ENCODE measurements around the gene CAMK1D.

Gene CAMK1D

DNA sequence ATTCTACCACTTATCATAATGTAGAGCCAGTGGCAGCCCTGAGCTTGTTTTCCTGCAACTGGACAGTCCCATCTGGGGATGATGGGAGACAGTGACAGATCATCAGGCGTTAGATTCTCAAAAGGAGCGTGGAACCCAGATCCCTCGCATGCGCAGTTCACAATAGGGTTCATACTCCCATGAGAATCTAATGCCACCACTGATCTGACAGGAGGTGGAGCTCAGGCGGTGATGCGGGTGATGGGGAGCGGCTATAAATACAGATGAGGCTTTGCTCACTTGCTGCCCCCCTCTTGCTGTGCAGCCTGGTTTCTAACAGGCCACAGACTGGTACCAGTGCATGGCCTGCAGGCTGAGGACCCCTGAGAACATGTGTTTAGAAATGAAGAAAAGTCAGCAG is 260.1 kb downstream of the CAMK1D start:
- no peak overlapping the region for H3K4me3 ChIP-seq (ENCODE audit: insufficient read depth, low read depth, low read length, poor library complexity, severe bottlenecking)
- H3K27ac ChIP-seq (ENCODE audit: insufficient read depth, low read length, poor library complexity, severe bottlenecking), result no peak overlapping the region
- peaks cover 14% of the 10 kb centered on the region for H3K4me1 ChIP-seq (ENCODE audit: control insufficient read depth, insufficient read depth, low read length, poor library complexity, severe bottlenecking)
- no peaks in the 10 kb centered on the region for H3K9me3 ChIP-seq (ENCODE audit: control insufficient read depth, low read length)
- H3K36me3 ChIP-seq (ENCODE audit: control insufficient read depth, insufficient read depth, low read length), result no peaks in the 10 kb centered on the region
- DNase-seq, result no peak
- no peaks in the 10 kb centered on the region for H3K27me3 ChIP-seq (replicated peaks; ENCODE audit: control insufficient read depth, insufficient read depth, low read length, poor library complexity, severe bottlenecking)

DNA sequence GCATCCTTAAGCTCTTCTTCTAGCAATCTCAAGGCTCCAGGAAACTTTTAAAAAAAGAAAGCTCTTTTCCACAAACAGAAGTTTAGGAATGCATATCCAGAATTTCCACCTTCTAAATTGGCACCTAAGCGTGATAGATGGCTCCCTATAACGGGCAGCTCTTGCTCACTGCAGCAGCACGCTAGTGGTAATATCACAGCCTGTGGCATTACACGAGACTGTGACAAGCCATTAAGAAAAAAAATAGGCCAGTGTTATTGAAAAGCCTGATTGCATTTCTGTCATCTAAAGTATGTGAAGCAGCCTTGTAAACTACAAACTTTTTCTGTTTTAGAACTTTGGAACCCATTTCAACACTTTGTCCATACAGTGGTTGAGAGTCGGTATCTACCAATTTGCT is 263.8 kb downstream of the CAMK1D start:
- H3K27ac ChIP-seq (ENCODE audit: insufficient read depth, low read length, poor library complexity, severe bottlenecking), result no peak overlapping the region
- no peak for DNase-seq
- H3K4me1 ChIP-seq (ENCODE audit: control insufficient read depth, insufficient read depth, low read length, poor library complexity, severe bottlenecking), result no peaks in the 10 kb centered on the region
- H3K4me3 ChIP-seq (ENCODE audit: insufficient read depth, low read depth, low read length, poor library complexity, severe bottlenecking), result no peak overlapping the region
- H3K9me3 ChIP-seq (ENCODE audit: control insufficient read depth, low read length), result no peaks in the 10 kb centered on the region
- no peaks in the 10 kb centered on the region for H3K36me3 ChIP-seq (ENCODE audit: control insufficient read depth, insufficient read depth, low read length)
- no peaks in the 10 kb centered on the region for H3K27me3 ChIP-seq (replicated peaks; ENCODE audit: control insufficient read depth, insufficient read depth, low read length, poor library complexity, severe bottlenecking)

DNA sequence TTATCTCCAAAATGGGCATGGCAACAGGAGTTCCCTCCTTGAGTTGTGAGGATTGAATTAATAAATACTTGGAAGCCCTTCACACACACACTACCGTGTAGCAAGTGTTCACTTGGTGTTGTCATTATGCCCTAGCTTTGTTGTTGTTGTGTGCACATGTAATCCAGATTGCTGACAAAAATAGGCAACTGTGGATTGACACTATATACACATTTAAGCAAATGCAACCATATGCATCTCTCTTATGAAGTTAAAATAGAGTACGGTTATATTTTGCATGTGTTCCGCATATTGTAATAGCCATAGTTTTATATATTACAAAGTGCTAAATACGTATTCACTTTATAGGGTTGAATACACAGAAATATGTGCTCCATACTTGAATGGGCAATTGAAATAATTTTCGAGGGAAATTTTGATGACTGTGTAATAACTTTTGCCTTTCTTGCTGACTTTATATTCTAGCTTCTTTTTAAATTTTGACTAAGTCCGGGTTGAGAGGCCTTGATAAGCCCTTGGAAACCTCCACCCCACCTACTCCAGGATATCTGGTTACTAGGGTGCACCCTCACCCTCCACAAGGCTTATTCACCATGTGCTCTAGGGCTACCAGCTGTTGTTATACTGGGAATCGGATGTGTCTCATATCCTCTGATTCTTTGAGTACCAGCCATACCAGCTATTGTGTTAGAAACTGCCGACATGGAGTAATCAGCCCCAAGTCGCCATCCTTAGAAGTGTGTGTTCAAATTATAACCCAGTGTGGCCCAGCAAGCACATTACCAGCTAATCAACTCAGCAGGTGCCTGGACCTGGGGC is 265.0 kb downstream of the CAMK1D start:
- H3K9me3 ChIP-seq (ENCODE audit: control insufficient read depth, low read length), result no peaks in the 10 kb centered on the region
- H3K4me1 ChIP-seq (ENCODE audit: control insufficient read depth, insufficient read depth, low read length, poor library complexity, severe bottlenecking), result no peaks in the 10 kb centered on the region
- DNase-seq, result no peak

DNA sequence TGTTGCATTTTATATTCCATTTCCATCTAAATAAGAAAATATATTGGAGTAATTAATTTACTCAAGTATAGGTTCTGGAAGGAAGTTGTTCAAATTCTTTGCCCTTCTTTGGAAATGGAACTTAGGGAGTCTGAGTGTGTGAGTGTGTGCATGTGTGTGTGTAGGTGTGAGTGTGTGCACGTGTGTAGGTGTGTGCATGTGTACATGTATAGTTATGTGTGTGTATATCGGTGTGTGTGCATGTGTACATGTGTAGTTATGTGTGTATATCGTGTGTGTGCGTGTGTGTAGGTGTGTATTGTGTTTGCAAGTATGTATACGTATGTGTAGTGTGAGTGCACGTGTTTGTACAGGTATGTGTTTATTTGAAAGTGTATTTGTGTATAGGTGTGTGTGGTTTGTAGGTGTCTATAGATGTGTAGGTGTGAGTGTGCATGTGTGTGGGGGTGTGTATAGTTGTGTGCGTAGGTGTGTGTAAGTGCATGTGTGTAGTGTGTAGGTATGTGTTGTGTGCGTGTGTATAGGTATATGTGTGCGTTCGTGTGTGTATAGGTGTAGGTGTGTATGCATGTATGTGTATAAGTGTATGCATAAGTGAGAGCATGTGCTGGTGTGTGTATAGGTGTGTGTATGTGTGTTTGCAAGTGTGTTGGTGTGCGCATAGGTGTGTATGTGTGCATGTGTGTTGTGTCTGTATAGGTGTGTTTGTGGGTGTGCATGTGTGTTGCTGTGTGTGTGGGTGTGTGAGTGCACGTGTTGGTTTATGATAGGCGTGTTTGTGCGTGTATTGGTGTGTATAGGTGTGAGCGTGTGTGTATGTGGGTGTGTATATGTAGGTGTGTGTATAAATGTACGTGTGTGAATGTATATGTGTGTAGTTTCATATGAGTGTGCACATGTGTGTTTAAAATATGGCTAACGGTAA is 266.2 kb downstream of the CAMK1D start:
- Histone ChIP-seq H3K4me1 (ENCODE audit: control insufficient read depth, insufficient read depth, low read length, poor library complexity, severe bottlenecking) (no peaks in the 10 kb centered on the region), H3K9me3 (ENCODE audit: control insufficient read depth, low read length) (no peaks in the 10 kb centered on the region), H3K4me3 (ENCODE audit: insufficient read depth, low read depth, low read length, poor library complexity, severe bottlenecking) (no peak overlapping the region), H3K27ac (ENCODE audit: insufficient read depth, low read length, poor library complexity, severe bottlenecking) (no peak overlapping the region), H3K27me3 (replicated peaks; ENCODE audit: control insufficient read depth, insufficient read depth, low read length, poor library complexity, severe bottlenecking) (no peaks in the 10 kb centered on the region), H3K36me3 (ENCODE audit: control insufficient read depth, insufficient read depth, low read length) (no peaks in the 10 kb centered on the region)
- DNase-seq, result no peak

More for the DNA sequence above, 265.0 kb downstream of the CAMK1D start:
- Histone ChIP-seq H3K27me3 (replicated peaks; ENCODE audit: control insufficient read depth, insufficient read depth, low read length, poor library complexity, severe bottlenecking) (no peaks in the 10 kb centered on the region), H3K4me3 (ENCODE audit: insufficient read depth, low read depth, low read length, poor library complexity, severe bottlenecking) (no peak overlapping the region), H3K36me3 (ENCODE audit: control insufficient read depth, insufficient read depth, low read length) (no peaks in the 10 kb centered on the region), H3K27ac (ENCODE audit: insufficient read depth, low read length, poor library complexity, severe bottlenecking) (no peak overlapping the region)

DNA sequence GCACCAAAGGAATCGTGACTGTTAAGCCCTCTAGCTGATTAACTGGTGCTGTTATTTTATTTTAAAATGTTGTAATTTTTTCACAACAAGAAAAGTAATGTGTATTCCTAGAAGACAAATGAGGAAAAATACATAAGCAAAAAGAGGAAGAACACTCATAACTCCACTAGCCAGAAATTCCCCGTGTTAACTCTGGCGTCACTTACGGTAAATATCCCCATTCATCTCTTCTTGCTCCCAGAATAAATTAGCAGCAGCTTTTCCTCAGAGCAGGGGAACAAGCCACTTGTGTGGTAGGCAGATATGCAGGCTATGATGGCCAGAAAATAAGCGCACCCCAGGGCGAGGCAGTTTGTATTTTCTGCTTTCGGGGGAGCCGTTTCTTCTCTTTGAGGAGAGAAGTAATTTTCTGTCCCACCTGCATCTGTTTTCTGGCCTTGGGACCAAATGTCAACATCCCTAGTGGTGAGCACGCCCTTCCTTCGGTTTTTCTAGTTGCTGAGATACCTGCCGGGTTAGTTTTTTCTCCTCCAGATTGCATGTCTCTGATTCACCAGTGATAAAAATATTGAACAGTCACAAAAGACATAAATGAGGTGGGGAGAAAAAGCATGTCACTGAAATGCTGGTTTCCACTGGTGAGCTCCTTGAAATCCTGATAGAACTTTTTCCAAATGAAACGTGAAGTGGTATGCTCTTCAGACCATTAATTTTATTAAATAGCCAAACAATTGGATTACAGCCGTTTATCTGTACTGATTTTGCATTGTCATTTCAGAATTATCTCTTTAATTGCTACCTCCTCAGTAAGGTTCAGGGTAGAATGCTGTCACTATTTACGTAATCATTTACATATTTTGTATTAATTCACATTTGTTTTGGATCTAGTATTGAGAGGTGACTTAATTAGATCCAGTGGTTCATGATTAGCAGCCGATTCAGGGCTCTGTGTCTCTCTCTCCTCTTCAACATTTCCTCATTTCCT is 268.1 kb downstream of the CAMK1D start:
- Histone ChIP-seq H3K27me3 (replicated peaks; ENCODE audit: control insufficient read depth, insufficient read depth, low read length, poor library complexity, severe bottlenecking) (no peaks in the 10 kb centered on the region), H3K27ac (ENCODE audit: insufficient read depth, low read length, poor library complexity, severe bottlenecking) (no peak overlapping the region), H3K36me3 (ENCODE audit: control insufficient read depth, insufficient read depth, low read length) (no peaks in the 10 kb centered on the region), H3K4me3 (ENCODE audit: insufficient read depth, low read depth, low read length, poor library complexity, severe bottlenecking) (no peak overlapping the region), H3K4me1 (ENCODE audit: control insufficient read depth, insufficient read depth, low read length, poor library complexity, severe bottlenecking) (no peaks in the 10 kb centered on the region), H3K9me3 (ENCODE audit: control insufficient read depth, low read length) (no peaks in the 10 kb centered on the region)
- DNase-seq, result no peak

DNA sequence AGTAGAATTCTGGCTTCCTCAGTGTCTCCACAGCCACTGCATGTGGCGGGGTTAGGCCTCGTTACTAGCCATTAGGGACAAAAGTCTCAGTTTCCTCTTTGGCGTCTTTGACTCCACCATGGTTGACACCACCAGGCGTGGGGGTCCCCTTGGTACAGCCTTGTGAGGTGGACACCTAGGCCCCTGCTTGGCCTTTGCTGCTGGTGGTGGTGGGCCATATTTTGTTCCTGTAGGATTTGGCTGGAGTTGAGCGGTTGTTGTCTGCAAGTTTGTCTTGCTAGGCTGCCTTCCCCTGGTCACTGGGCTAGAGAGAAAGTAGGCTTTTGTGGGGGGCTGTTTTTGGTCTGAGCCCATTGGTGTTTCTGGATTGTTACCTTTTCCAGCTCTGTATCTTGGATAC is 272.7 kb downstream of the CAMK1D start:
- Histone ChIP-seq H3K4me1 (ENCODE audit: control insufficient read depth, insufficient read depth, low read length, poor library complexity, severe bottlenecking) (no peaks in the 10 kb centered on the region), H3K4me3 (ENCODE audit: insufficient read depth, low read depth, low read length, poor library complexity, severe bottlenecking) (no peak overlapping the region), H3K9me3 (ENCODE audit: control insufficient read depth, low read length) (no peaks in the 10 kb centered on the region), H3K27me3 (replicated peaks; ENCODE audit: control insufficient read depth, insufficient read depth, low read length, poor library complexity, severe bottlenecking) (no peaks in the 10 kb centered on the region), H3K27ac (ENCODE audit: insufficient read depth, low read length, poor library complexity, severe bottlenecking) (no peak overlapping the region), H3K36me3 (ENCODE audit: control insufficient read depth, insufficient read depth, low read length) (no peaks in the 10 kb centered on the region)
- no peak for DNase-seq

DNA sequence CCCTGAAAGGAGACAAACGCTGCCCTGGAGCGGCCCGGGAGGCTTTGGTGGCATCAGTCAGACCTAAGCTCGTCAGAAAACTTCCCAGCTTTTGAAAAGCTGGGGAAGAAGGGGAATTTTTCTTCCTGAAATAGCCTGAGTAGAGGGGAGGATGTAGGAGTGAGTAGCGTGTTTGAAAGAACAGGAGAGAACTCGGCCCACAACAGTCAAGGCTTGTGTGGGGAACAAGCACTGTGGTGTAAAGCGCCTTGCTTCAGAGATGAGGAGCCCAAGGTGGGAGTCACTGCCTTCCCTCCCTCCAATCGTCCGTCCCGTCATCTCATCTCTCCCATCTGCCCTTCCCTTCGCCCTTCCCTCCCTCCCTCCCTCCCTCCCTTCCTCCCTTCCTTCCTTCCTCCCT is 273.3 kb downstream of the CAMK1D start:
- Histone ChIP-seq H3K27ac (ENCODE audit: insufficient read depth, low read length, poor library complexity, severe bottlenecking) (no peak overlapping the region), H3K4me1 (ENCODE audit: control insufficient read depth, insufficient read depth, low read length, poor library complexity, severe bottlenecking) (no peaks in the 10 kb centered on the region), H3K27me3 (replicated peaks; ENCODE audit: control insufficient read depth, insufficient read depth, low read length, poor library complexity, severe bottlenecking) (no peaks in the 10 kb centered on the region), H3K4me3 (ENCODE audit: insufficient read depth, low read depth, low read length, poor library complexity, severe bottlenecking) (no peak overlapping the region), H3K36me3 (ENCODE audit: control insufficient read depth, insufficient read depth, low read length) (no peaks in the 10 kb centered on the region), H3K9me3 (ENCODE audit: control insufficient read depth, low read length) (no peaks in the 10 kb centered on the region)
- no peak for DNase-seq

DNA sequence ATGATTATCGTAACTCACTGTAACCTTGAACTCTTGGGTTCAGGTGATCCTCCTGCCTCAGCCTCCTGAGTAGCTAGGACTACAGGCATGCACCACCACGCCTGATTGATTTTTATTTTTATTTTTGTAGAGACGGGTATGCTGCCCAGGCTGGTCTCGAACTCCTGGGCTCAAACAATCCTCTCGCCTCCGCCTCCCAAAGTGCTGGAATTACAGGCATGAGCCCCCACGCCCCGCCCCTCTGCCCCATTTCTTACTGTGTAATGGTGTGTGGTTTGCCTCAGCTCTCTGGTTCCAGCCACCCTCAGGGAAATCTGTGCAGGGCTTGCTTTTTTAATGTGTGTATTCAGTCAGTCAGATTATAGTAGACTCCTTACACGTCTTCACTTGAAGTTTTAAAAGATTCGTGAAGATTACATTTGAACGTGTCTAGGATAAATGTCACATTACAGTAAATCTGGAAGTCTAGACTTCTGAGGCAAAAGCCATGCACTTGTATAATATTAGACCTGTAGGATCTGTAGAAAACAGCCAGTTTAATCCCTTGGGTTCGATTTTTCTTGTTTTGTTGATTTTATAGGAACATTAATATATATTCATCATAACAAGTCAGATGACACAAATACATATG is 276.2 kb downstream of the CAMK1D start:
- no peaks in the 10 kb centered on the region for H3K27me3 ChIP-seq (replicated peaks; ENCODE audit: control insufficient read depth, insufficient read depth, low read length, poor library complexity, severe bottlenecking)
- no peaks in the 10 kb centered on the region for H3K9me3 ChIP-seq (ENCODE audit: control insufficient read depth, low read length)
- no peak overlapping the region for H3K4me3 ChIP-seq (ENCODE audit: insufficient read depth, low read depth, low read length, poor library complexity, severe bottlenecking)
- no peaks in the 10 kb centered on the region for H3K4me1 ChIP-seq (ENCODE audit: control insufficient read depth, insufficient read depth, low read length, poor library complexity, severe bottlenecking)
- no peak for DNase-seq
- H3K27ac ChIP-seq (ENCODE audit: insufficient read depth, low read length, poor library complexity, severe bottlenecking), result no peak overlapping the region
- H3K36me3 ChIP-seq (ENCODE audit: control insufficient read depth, insufficient read depth, low read length), result no peaks in the 10 kb centered on the region

DNA sequence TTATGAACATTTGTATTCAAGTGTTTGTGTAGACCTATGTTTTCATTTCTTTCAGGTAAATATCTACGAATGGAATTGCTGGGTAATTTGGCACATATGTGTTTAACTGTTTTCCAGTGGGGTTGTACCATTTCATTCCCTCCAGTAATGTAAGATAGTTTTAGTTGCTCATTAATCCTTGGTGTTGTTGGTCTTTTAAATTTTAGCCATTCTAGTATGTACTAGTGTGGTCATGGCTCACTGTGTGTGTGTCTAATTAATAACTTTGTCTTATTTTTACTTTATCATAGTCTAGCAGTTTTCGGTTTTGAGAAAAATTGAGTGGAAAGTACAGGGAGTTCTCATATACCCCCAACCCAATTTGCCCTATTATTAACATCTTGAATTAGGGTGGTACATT is 278.8 kb downstream of the CAMK1D start:
- Histone ChIP-seq H3K27me3 (replicated peaks; ENCODE audit: control insufficient read depth, insufficient read depth, low read length, poor library complexity, severe bottlenecking) (no peaks in the 10 kb centered on the region), H3K9me3 (ENCODE audit: control insufficient read depth, low read length) (no peaks in the 10 kb centered on the region), H3K36me3 (ENCODE audit: control insufficient read depth, insufficient read depth, low read length) (no peaks in the 10 kb centered on the region), H3K4me1 (ENCODE audit: control insufficient read depth, insufficient read depth, low read length, poor library complexity, severe bottlenecking) (no peaks in the 10 kb centered on the region), H3K27ac (ENCODE audit: insufficient read depth, low read length, poor library complexity, severe bottlenecking) (no peak overlapping the region), H3K4me3 (ENCODE audit: insufficient read depth, low read depth, low read length, poor library complexity, severe bottlenecking) (no peak overlapping the region)
- no peak for DNase-seq

Measured in effector memory CD4-positive, alpha-beta T cell (primary cell).